Spleen (tissue), 7 donors: ENCODE measurements around the gene RNF41.

Source experiments
- CTCF ChIP-seq, 11 experiments: fragments of 200-600 bp in 7 of 11; fragments of 450-650 bp in 4 of 11; sonication (generic) in 4 of 11; IDR thresholded peaks in 8 of 11; conservative IDR thresholded peaks in 3 of 11; 1 replicate in 7 of 11; 2 replicates in 4 of 11; pipeline versions ENCODE4 v1.4.0 to v1.8.0; 2016 to 2021; ENCODE audit warnings: antibody characterized with exemption in 11 of 11, inconsistent platforms in 4 of 11, mild to moderate bottlenecking in 1 of 11
- POLR2A ChIP-seq, 3 donors: fragments of 450-650 bp; IDR thresholded peaks; one replicate each; pipeline ENCODE4 v1.5.1; 2017; ENCODE audit warnings: antibody characterized with exemption in 3 of 3, mild to moderate bottlenecking in 1 of 3
- POLR2AphosphoS5 ChIP-seq, 3 donors: sonication (generic); formaldehyde crosslinking; IDR thresholded peaks; one replicate each; pipeline ENCODE4 v1.5.1; 2017; ENCODE audit warnings: antibody characterized with exemption in 3 of 3
- donor health status: DM: no; HTN: no; CAD: no; lungs with moderate emphysema.
- donor health status: DM: no; HTN: no; CAD: no.
- donor health status: DM: no; HTN: no; CAD: no.

- TF ChIP-seq CTCF (IDR thresholded peaks at IDR 0.05 in 8 of 11, conservative IDR thresholded peaks at IDR 0.05 in 3 of 11) (no peak), POLR2A (IDR thresholded peaks at IDR 0.05) (no peak), POLR2AphosphoS5 (IDR thresholded peaks at IDR 0.05) (no peak)
These were observed 8.3 kb upstream of the RNF41 start, which contains the start of gene SLC39A5 for GRCh38 chr12:56229916-56230431.
